ENCODE results near the gene GSDMA. TPM values are rescaled to one million over a fixed set of nuclear protein-coding genes. Genes with fewer than 3 reads are reported as not detected.

The GSDMA gene
- total and polyA plus RNA-seq, 12 donors = 0.06 to 1.3 (median 0.42) TPM; not detected in 6

DNA sequence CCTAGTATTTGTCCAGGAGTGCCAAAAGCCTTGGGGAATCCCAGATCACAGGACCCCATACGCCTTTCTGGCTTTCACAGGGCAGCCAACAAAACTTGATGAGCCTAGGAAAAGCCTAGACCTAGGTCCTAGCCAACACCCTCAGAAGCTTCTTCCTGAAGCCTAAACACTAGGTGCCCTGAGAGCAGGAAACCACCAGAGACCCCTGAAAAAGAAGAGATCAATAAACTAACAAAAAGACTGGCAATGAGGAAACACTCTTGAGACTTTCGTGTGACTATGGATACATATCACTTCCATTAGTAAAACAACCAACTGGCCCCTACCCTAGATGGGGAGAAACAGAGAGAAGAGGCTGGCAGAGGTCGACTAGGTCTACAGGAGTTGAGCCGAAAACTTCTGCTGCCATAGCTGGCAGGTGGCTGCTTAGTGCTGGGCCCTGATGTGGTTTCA, 36.6 kb upstream of the GSDMA start:
- DNase-seq (no peak), ATAC-seq (no peak)
- Histone ChIP-seq H3K4me1 (peaks cover 6 to 81% (median 58%) of the 10 kb centered on the region in 9 donors), H3K27ac (peak overlapping the region in 6 of 10 donors; percentile 85 to 98 (median 96)), H3K4me3 (peak overlapping the region in 9 of 10 donors; percentile 50 to 85 (median 72)), H3K27me3 (no peaks in the 10 kb centered on the region), H3K36me3 (peaks cover 0 to 31% (median 20%) of the 10 kb centered on the region in 9 donors), H3K9me3 (no peaks in the 10 kb centered on the region)
- WGBS, 2 donors = 51 to 56% methylated on average over 4 of the region's 4 CpGs
- TF ChIP-seq, protein P1, sequence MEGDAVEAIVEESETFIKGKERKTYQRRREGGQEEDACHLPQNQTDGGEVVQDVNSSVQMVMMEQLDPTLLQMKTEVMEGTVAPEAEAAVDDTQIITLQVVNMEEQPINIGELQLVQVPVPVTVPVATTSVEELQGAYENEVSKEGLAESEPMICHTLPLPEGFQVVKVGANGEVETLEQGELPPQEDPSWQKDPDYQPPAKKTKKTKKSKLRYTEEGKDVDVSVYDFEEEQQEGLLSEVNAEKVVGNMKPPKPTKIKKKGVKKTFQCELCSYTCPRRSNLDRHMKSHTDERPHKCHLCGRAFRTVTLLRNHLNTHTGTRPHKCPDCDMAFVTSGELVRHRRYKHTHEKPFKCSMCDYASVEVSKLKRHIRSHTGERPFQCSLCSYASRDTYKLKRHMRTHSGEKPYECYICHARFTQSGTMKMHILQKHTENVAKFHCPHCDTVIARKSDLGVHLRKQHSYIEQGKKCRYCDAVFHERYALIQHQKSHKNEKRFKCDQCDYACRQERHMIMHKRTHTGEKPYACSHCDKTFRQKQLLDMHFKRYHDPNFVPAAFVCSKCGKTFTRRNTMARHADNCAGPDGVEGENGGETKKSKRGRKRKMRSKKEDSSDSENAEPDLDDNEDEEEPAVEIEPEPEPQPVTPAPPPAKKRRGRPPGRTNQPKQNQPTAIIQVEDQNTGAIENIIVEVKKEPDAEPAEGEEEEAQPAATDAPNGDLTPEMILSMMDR (IDR thresholded peaks at IDR 0.05) = no peak
- intact Hi-C loops (cut with DNase I) = loop anchor here in 3 of 10 donors (2.0 kb wide), 2 partner anchors 27 to 55 kb away; partner anchors contain the start of gene PSMD3 (in 2 of the 3)

DNA sequence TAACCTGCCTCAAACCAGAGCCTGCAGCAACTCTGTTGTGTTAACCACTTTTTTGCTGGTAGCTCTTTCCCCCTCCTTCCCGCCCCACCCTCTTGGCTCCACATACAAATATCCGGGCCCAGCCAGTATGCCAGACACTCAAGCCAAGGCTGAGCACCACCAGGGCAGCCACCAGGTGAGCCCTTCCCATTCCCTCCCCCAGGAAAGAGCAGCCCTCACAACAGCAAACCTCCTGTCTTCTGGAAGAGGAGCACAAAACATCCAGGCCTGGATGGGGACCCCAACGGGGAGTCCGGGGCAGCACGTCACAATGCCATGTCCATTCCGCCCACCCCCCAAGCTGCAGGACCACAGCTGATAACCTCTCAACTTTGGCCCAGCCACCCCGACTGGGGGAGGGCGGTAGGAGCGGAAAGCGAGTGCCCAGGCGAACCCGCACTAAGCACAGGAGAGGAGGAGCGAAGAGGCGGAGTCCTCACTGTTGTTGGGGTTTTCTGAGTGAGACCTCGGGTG, 36.2 kb upstream of the GSDMA start:
- H3K27me3 ChIP-seq = no peaks in the 10 kb centered on the region
- H3K4me3 ChIP-seq = peak overlapping the region; percentile 50 to 85 (median 72)
- ATAC-seq = peak; percentile 4 to 25 (median 12)
- peak overlapping the region; percentile 46 to 98 (median 92) for H3K27ac ChIP-seq
- H3K4me1 ChIP-seq = peaks cover 6 to 77% (median 58%) of the 10 kb centered on the region in 9 donors
- TF ChIP-seq, protein P1 (IDR thresholded peaks at IDR 0.05) = no peak
- H3K36me3 ChIP-seq = peaks cover 0 to 27% (median 20%) of the 10 kb centered on the region in 9 donors
- intact Hi-C loops (cut with DNase I) = loop anchor here in 3 of 10 donors (2.0 kb wide), 2 partner anchors 26 to 54 kb away; partner anchors contain the start of gene PSMD3 (in 2 of the 3)
- H3K9me3 ChIP-seq = no peaks in the 10 kb centered on the region
- DNase-seq = peak in 1 of 2 donors; percentile 41
- WGBS, 2 donors = 3 to 4% methylated on average over 15 of the region's 15 CpGs

DNA sequence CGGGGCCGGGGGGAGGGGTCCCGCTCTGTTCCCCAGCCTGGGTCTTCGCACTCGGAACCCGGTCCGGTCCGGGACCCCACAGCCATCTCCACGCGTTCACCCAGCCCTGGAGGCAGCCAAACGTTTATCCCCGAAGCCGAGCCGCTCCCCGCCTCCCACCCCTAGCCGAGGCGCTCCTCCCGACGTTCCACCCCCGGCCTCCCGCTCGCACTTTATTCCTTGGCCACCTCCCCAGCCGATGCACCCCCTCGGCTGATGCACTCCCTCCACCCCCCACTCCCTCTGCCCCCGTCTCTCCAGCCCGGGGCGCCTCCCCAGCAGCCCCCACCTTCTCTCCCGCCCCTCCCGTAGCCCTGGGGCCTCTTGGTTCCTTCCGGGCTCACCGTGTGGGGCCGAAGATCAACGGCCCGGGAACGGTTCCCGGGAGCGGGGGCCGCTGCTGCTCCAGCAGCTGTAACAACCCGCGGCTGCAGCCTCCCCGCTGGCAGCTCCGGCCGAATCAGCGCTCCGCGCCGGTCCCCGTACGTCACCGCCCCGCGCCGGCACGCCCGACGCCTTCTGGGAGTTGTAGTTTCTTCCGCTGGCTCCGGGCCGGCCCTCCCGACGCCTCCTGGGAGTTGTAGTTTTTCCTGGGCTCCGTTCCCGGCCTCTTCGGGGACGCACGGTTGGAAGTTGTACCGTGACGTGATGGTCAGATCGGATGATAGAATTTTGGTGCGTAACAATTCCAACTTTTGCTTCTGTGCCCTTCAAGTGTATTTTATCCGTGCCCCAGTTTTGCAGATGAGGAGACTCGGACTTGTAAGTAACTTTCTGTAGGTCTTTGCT, 35.5 kb upstream of the GSDMA start, which contains the start of the genes LRRC3C and ORMDL3:
Gene LRRC3C, plus strand, starts transcription at position 632 of the 828 bp plus-strand sequence. CDS start 13,792 bp downstream, outside the sequence.
Gene ORMDL3, minus strand, starts transcription at position 501 of the 828 bp plus-strand sequence. CDS start 3,398 bp downstream, outside the sequence.
- peaks cover 6 to 71% (median 58%) of the 10 kb centered on the region in 9 donors for H3K4me1 ChIP-seq
- H3K9me3 ChIP-seq = no peaks in the 10 kb centered on the region
- peaks cover 0 to 20% (median 16%) of the 10 kb centered on the region in 9 donors for H3K36me3 ChIP-seq
- peak within 1 kb of the TSS; percentile 50 to 85 (median 72) for H3K4me3 ChIP-seq
- 1% methylated on average over 70 to 72 of the region's 72 CpGs for WGBS, 2 donors
- no peaks in the 10 kb centered on the region for H3K27me3 ChIP-seq
- TF ChIP-seq, protein P1 (IDR thresholded peaks at IDR 0.05) = no peak
- H3K27ac ChIP-seq = peak within 1 kb of the TSS; percentile 85 to 98 (median 92)
- ATAC-seq (peak; percentile 87 to 95 (median 92)), DNase-seq (peak; percentile 95)
- intact Hi-C loops (cut with DNase I) = loop anchor here in 3 of 10 donors (2.0 kb wide), 2 partner anchors 25 to 53 kb away; partner anchors contain the start of gene PSMD3 (in 2 of the 3)

All from heart right ventricle (tissue), 16 donors.